HepG2 (cell line): ENCODE results near the gene VDAC2. TPM values are rescaled to one million over a fixed set of nuclear protein-coding genes. Genes with fewer than 3 reads are reported as not detected.
A peak's percentile ranks its signal among the peaks of the same experiment; 100 is the strongest.

Source experiments
- BCL6 ChIP-seq: IDR thresholded peaks from 2 replicates; pipeline ENCODE4 v1.6.1; 2016; ENCODE audit warnings: missing genetic modification reagents, missing compliant biosample characterization
- CEBPG ChIP-seq: IDR thresholded peaks from 2 replicates; pipeline ENCODE4 v1.6.1; 2016
- CENPX ChIP-seq: sonication (generic); formaldehyde crosslinking; IDR thresholded peaks from 2 replicates; pipeline ENCODE4 v1.9.0; 2021; ENCODE audit warnings: mild to moderate bottlenecking, missing genetic modification reagents, moderate library complexity
- CREB1 ChIP-seq, 2 experiments: fragments of 450-650 bp in 1 of 2; IDR thresholded peaks; 2 replicates each; pipeline ENCODE4 v1.6.1; 2016 to 2017; ENCODE audit warnings: control low read depth in 1 of 2, mild to moderate bottlenecking in 1 of 2, missing compliant biosample characterization in 1 of 2, missing genetic modification characterization in 1 of 2
- EHMT2 ChIP-seq: fragments of 200-600 bp; sonication (generic); IDR thresholded peaks from 2 replicates; pipeline ENCODE4 v1.7.0; 2017; ENCODE audit warnings: antibody characterized with exemption, low read depth, low read length, borderline replicate concordance
- HNRNPH1 ChIP-seq: fragments of 200-400 bp; formaldehyde crosslinking; optimal IDR thresholded peaks from 2 replicates; pipeline ENCODE3; 2017; ENCODE audit warnings: mild to moderate bottlenecking, low read depth, low read length
- HNRNPLL ChIP-seq: fragments of 200-400 bp; formaldehyde crosslinking; IDR thresholded peaks from 2 replicates; pipeline ENCODE4 v1.6.1; 2017; ENCODE audit warnings: mild to moderate bottlenecking, low read depth, low read length; ENCODE audit not compliant: poor library complexity, severe bottlenecking
- JUN ChIP-seq: sonication (generic); formaldehyde crosslinking; IDR thresholded peaks from 2 replicates; pipeline ENCODE4 v1.4.0; 2020; ENCODE audit warnings: mild to moderate bottlenecking, missing genetic modification reagents
- NR1H2 ChIP-seq: sonication (generic); formaldehyde crosslinking; IDR thresholded peaks from 2 replicates; pipeline ENCODE4 v1.8.1; 2022; ENCODE audit warnings: low read depth, missing genetic modification reagents, borderline replicate concordance
- STAT6 ChIP-seq: sonication (generic); formaldehyde crosslinking; IDR thresholded peaks from 2 replicates; pipeline ENCODE4 v1.4.0; 2020; ENCODE audit warnings: missing genetic modification reagents, mild to moderate bottlenecking, borderline replicate concordance
- ZFYVE20 ChIP-seq: sonication (generic); formaldehyde crosslinking; IDR thresholded peaks from 2 replicates; pipeline ENCODE4 v1.8.0; 2023; ENCODE audit warnings: low read depth, mild to moderate bottlenecking, moderate library complexity, missing genetic modification reagents, borderline replicate concordance
- ZIK1 ChIP-seq: sonication (generic); formaldehyde crosslinking; IDR thresholded peaks from 2 replicates; pipeline ENCODE4 v1.5.0; 2020; ENCODE audit warnings: mild to moderate bottlenecking, low read depth, missing genetic modification reagents, borderline replicate concordance
- ZNF142 ChIP-seq: sonication (generic); formaldehyde crosslinking; IDR thresholded peaks from 2 replicates; pipeline ENCODE4 v1.4.0; 2020; ENCODE audit warnings: missing genetic modification reagents
- ZNF251 ChIP-seq: sonication (generic); formaldehyde crosslinking; IDR thresholded peaks from 2 replicates; pipeline ENCODE4 v1.9.0; 2021; ENCODE audit warnings: mild to moderate bottlenecking, missing genetic modification reagents
- ZNF432 ChIP-seq: sonication (generic); formaldehyde crosslinking; IDR thresholded peaks from 2 replicates; pipeline ENCODE4 v1.5.0; 2020; ENCODE audit warnings: missing genetic modification reagents, mild to moderate bottlenecking, borderline replicate concordance
- ZNF781 ChIP-seq: sonication (generic); formaldehyde crosslinking; IDR thresholded peaks from 2 replicates; pipeline ENCODE4 v1.5.1; 2020; ENCODE audit warnings: borderline replicate concordance, mild to moderate bottlenecking, missing genetic modification reagents; ENCODE audit errors: not compliant biosample characterization
- polyA plus RNA-seq, 8 experiments: library from polyadenylated mRNA; depleted of rRNA in 3 of 8; stranded (reverse) in 7 of 8; unstranded in 1 of 8; fragments of >200 nt; fragmentation: Illumina TruSeq in 4 of 8; extraction: Trizol in 4 of 8; gene quantifications; 2 replicates each; pipeline versions ENCODE4 v1.2.1 to v1.2.3, GENCODE V29; 2011 to 2016; ENCODE audit warnings: low read depth in 4 of 8, missing spikeins in 1 of 8, mixed read lengths in 1 of 8; ENCODE audit not compliant: insufficient read depth in 1 of 8
- total RNA-seq, 5 experiments: library from RNA; depleted of rRNA; stranded (reverse); fragments of >200 nt; fragmentation: Illumina TruSeq; extraction: Trizol; gene quantifications; 2 replicates each; pipeline ENCODE4 v1.2.3, GENCODE V29; 2016; ENCODE audit warnings: low read depth in 1 of 5
- TF ChIP-seq, protein P1 (sequence below): IDR thresholded peaks from 2 replicates; pipeline ENCODE4 v1.6.1; 2012; ENCODE audit warnings: low read depth, low read length, improper control_type of control experiment

The VDAC2 gene
- total and polyA plus RNA-seq, 2 of the 13 experiments (the other 11 are each of a cell fraction or from before 2014, with no cell fraction given): 67.9 to 222 TPM

- no peak; the same call in 1 of the 2 replicates for TF ChIP-seq ZNF142 (CRISPR knock-in tag)
- TF ChIP-seq, protein P1, sequence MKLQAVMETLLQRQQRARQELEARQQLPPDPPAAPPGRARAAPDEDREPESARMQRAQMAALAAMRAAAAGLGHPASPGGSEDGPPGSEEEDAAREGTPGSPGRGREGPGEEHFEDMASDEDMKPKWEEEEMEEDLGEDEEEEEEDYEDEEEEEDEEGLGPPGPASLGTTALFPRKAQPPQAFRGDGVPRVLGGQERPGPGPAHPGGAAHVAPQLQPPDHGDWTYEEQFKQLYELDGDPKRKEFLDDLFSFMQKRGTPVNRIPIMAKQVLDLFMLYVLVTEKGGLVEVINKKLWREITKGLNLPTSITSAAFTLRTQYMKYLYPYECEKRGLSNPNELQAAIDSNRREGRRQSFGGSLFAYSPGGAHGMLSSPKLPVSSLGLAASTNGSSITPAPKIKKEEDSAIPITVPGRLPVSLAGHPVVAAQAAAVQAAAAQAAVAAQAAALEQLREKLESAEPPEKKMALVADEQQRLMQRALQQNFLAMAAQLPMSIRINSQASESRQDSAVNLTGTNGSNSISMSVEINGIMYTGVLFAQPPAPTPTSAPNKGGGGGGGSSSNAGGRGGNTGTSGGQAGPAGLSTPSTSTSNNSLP: no peak
- no peak for TF ChIP-seq ZNF781 (CRISPR knock-in tag)
- peak; percentile 79; the same call in 1 of the 2 replicates for TF ChIP-seq ZIK1
- peak; percentile 51 for TF ChIP-seq BCL6 (CRISPR knock-in tag)
- TF ChIP-seq CENPX (CRISPR knock-in tag): no peak
- 0 out of 2 replicates have a peak, but pooled peaks have one; percentile 84 for TF ChIP-seq NR1H2 (CRISPR knock-in tag)
- TF ChIP-seq JUN (CRISPR knock-in tag): peak; percentile 35; the same call in 1 of the 2 replicates
- peak; percentile 89 for TF ChIP-seq HNRNPLL
- TF ChIP-seq CREB1 (IDR thresholded peaks at IDR 0.05): peak; percentile 80
- TF ChIP-seq CREB1 (CRISPR knock-in tag; IDR thresholded peaks at IDR 0.05): no peak
- no peak for TF ChIP-seq EHMT2
- TF ChIP-seq ZNF432 (CRISPR knock-in tag): no peak
- TF ChIP-seq CEBPG (CRISPR knock-in tag): no peak
- no peak for TF ChIP-seq STAT6 (CRISPR knock-in tag)
- TF ChIP-seq HNRNPH1: no peak
- TF ChIP-seq ZFYVE20 (CRISPR knock-in tag): no peak
- no peak for TF ChIP-seq ZNF251 (CRISPR knock-in tag)
Observed at GRCh38 chr10:75210282-75211006, at the start of gene VDAC2 (continued).
